ENCODE measurements around the gene MED17. TPM values are rescaled to one million over a fixed set of nuclear protein-coding genes. Genes with fewer than 3 reads are reported as not detected.
"Not testable (repeated sequence)": the region's sequence is repeated elsewhere in the genome, so short reads cannot be mapped to it uniquely, and the experiment has no call there.

Gene MED17
- polyA plus RNA-seq, 1 donor from 2014 or later: 25.8 TPM

GRCh38 chr11:93745005-93745755 is 38.9 kb upstream of the MED17 start:
- H3K36me3 Mint-ChIP-seq, H3K27ac Mint-ChIP-seq, H3K27me3 Mint-ChIP-seq, H3K9me3 Mint-ChIP-seq: not testable (repeated sequence)
- H3K4me3 Mint-ChIP-seq: peak overlapping the region in 1 of 4 donors; percentile 39
- peaks cover 5 to 18% (median 16%) of the 10 kb centered on the region in 3 donors for H3K4me1 Mint-ChIP-seq

- Mint-ChIP-seq H3K4me1 (peaks cover 0 to 15% (median 13%) of the 10 kb centered on the region in 3 donors), H3K36me3 (no peaks in the 10 kb centered on the region), H3K9me3 (no peaks in the 10 kb centered on the region), H3K27ac (no peak overlapping the region), H3K4me3 (no peak overlapping the region), H3K27me3 (no peaks in the 10 kb centered on the region)
These were observed 38.0 kb upstream of the MED17 start for GRCh38 chr11:93746101-93746500.

- Mint-ChIP-seq H3K4me3 (no peak overlapping the region), H3K36me3 (no peaks in the 10 kb centered on the region), H3K4me1 (peaks cover 0 to 11% (median 9%) of the 10 kb centered on the region in 3 donors), H3K27me3 (no peaks in the 10 kb centered on the region), H3K27ac (no peak overlapping the region), H3K9me3 (no peaks in the 10 kb centered on the region)
These were observed 37.0 kb upstream of the MED17 start for GRCh38 chr11:93747122-93747521.

- Mint-ChIP-seq H3K4me3 (no peak overlapping the region), H3K27me3 (no peaks in the 10 kb centered on the region), H3K9me3 (no peaks in the 10 kb centered on the region), H3K36me3 (peaks cover 3% of the 10 kb centered on the region), H3K27ac (no peak overlapping the region), H3K4me1 (peaks cover 0 to 3% (median 1%) of the 10 kb centered on the region in 3 donors)
These were observed 33.1 kb upstream of the MED17 start for GRCh38 chr11:93751001-93751400.

- H3K4me3 Mint-ChIP-seq: no peak overlapping the region
- no peaks in the 10 kb centered on the region for H3K4me1 Mint-ChIP-seq
- no peak overlapping the region for H3K27ac Mint-ChIP-seq
- H3K36me3 Mint-ChIP-seq: peaks cover 4% of the 10 kb centered on the region
- no peaks in the 10 kb centered on the region for H3K9me3 Mint-ChIP-seq
- no peaks in the 10 kb centered on the region for H3K27me3 Mint-ChIP-seq
These were observed 30.8 kb upstream of the MED17 start for GRCh38 chr11:93753241-93753640.

- Mint-ChIP-seq H3K36me3 (peaks cover 8% of the 10 kb centered on the region), H3K27ac (no peak overlapping the region), H3K4me1 (no peaks in the 10 kb centered on the region), H3K4me3 (no peak overlapping the region), H3K9me3 (no peaks in the 10 kb centered on the region), H3K27me3 (no peaks in the 10 kb centered on the region)
These were observed 27.3 kb upstream of the MED17 start for GRCh38 chr11:93756748-93757147.

GRCh38 chr11:93757301-93757700 is 26.8 kb upstream of the MED17 start:
- peak overlapping the region in 1 of 4 donors; percentile 54 for H3K4me3 Mint-ChIP-seq
- H3K36me3 Mint-ChIP-seq: peaks cover 7% of the 10 kb centered on the region
- H3K27me3 Mint-ChIP-seq: no peaks in the 10 kb centered on the region
- H3K4me1 Mint-ChIP-seq: no peaks in the 10 kb centered on the region
- no peak overlapping the region for H3K27ac Mint-ChIP-seq
- H3K9me3 Mint-ChIP-seq: no peaks in the 10 kb centered on the region

GRCh38 chr11:93757924-93758865 is 25.9 kb upstream of the MED17 start:
- Mint-ChIP-seq H3K4me1 (no peaks in the 10 kb centered on the region), H3K27ac (no peak overlapping the region), H3K4me3 (no peak overlapping the region), H3K36me3 (peaks cover 6% of the 10 kb centered on the region), H3K9me3 (no peaks in the 10 kb centered on the region), H3K27me3 (no peaks in the 10 kb centered on the region)

GRCh38 chr11:93759123-93759522 is 25.0 kb upstream of the MED17 start:
- H3K4me3 Mint-ChIP-seq, H3K27me3 Mint-ChIP-seq, H3K27ac Mint-ChIP-seq, H3K9me3 Mint-ChIP-seq, H3K36me3 Mint-ChIP-seq, H3K4me1 Mint-ChIP-seq: not testable (repeated sequence)

- Mint-ChIP-seq H3K4me1 (peaks cover 0 to under 1% (median 0%) of the 10 kb centered on the region in 3 donors), H3K27ac (no peak overlapping the region), H3K9me3 (peaks cover 0 to 7% (median under 1%) of the 10 kb centered on the region in 3 donors), H3K36me3 (peaks cover 7% of the 10 kb centered on the region), H3K4me3 (no peak overlapping the region), H3K27me3 (no peaks in the 10 kb centered on the region)
These were observed 22.2 kb upstream of the MED17 start for GRCh38 chr11:93761910-93762309.

- H3K9me3 Mint-ChIP-seq: peaks cover 0 to 7% (median 2%) of the 10 kb centered on the region in 3 donors
- H3K27ac Mint-ChIP-seq: no peak overlapping the region
- no peak overlapping the region for H3K4me3 Mint-ChIP-seq
These were observed 18.5 kb upstream of the MED17 start for GRCh38 chr11:93765551-93765950.

GRCh38 chr11:93766504-93766903 is 17.6 kb upstream of the MED17 start:
- peaks cover 0 to 4% (median 0%) of the 10 kb centered on the region in 3 donors for H3K4me1 Mint-ChIP-seq
- no peak overlapping the region for H3K4me3 Mint-ChIP-seq
- H3K9me3 Mint-ChIP-seq: peaks cover 0 to 7% (median 2%) of the 10 kb centered on the region in 3 donors
- no peaks in the 10 kb centered on the region for H3K27me3 Mint-ChIP-seq
- H3K27ac Mint-ChIP-seq: no peak overlapping the region
- peaks cover 3% of the 10 kb centered on the region for H3K36me3 Mint-ChIP-seq

More at GRCh38 chr11:93765551-93765950, 18.5 kb upstream of the MED17 start:
- H3K4me1 Mint-ChIP-seq: peaks cover 0 to 4% (median 0%) of the 10 kb centered on the region in 3 donors
- H3K36me3 Mint-ChIP-seq: peaks cover 3% of the 10 kb centered on the region
- H3K27me3 Mint-ChIP-seq: no peaks in the 10 kb centered on the region

GRCh38 chr11:93767018-93767417 is 17.1 kb upstream of the MED17 start:
- no peaks in the 10 kb centered on the region for H3K27me3 Mint-ChIP-seq
- peaks cover 2 to 7% (median 3%) of the 10 kb centered on the region in 3 donors for H3K9me3 Mint-ChIP-seq
- no peak overlapping the region for H3K27ac Mint-ChIP-seq
- H3K4me1 Mint-ChIP-seq: peaks cover 0 to 4% (median 0%) of the 10 kb centered on the region in 3 donors
- H3K4me3 Mint-ChIP-seq: no peak overlapping the region
- peaks cover 6% of the 10 kb centered on the region for H3K36me3 Mint-ChIP-seq

- Mint-ChIP-seq H3K27ac (no peak overlapping the region), H3K4me1 (peaks cover 0 to 4% (median 1%) of the 10 kb centered on the region in 3 donors)
These were observed 13.9 kb upstream of the MED17 start for GRCh38 chr11:93770160-93770559.

GRCh38 chr11:93772123-93772522 is 12.0 kb upstream of the MED17 start:
- H3K4me3 Mint-ChIP-seq: no peak overlapping the region
- H3K27me3 Mint-ChIP-seq: no peaks in the 10 kb centered on the region
- H3K27ac Mint-ChIP-seq: no peak overlapping the region
- peaks cover 4% of the 10 kb centered on the region for H3K36me3 Mint-ChIP-seq
- peaks cover 0 to 3% (median 2%) of the 10 kb centered on the region in 3 donors for H3K4me1 Mint-ChIP-seq
- peaks cover 0 to 3% (median 0%) of the 10 kb centered on the region in 3 donors for H3K9me3 Mint-ChIP-seq

More at GRCh38 chr11:93770160-93770559, 13.9 kb upstream of the MED17 start:
- Mint-ChIP-seq H3K36me3 (peaks cover 6% of the 10 kb centered on the region), H3K27me3 (no peaks in the 10 kb centered on the region), H3K4me3 (no peak overlapping the region), H3K9me3 (peaks cover 2 to 7% (median 3%) of the 10 kb centered on the region in 3 donors)

All from IgD-negative memory B cell (primary cell).